Caki2 (cell line): ENCODE measurements around the gene RPP25L. TPM values are rescaled to one million over a fixed set of nuclear protein-coding genes. Genes with fewer than 3 reads are reported as not detected.
A peak's percentile ranks its signal among the peaks of the same experiment; 100 is the strongest.

ENCODE experiments used
- DNase-seq: peaks from one replicate; pipeline ENCODE4 v3.0.0-alpha.2; 2015; ENCODE audit warnings: low read depth
- in situ Hi-C: cut with HindIII; loops from 2 replicates; pipeline ENCODE4 v1.10.0; 2016; ENCODE audit warnings: low sequenced_read_pairs, low pct_unique_long_range_greater_than_20kb, mixed read lengths
- total RNA-seq: library from RNA; depleted of rRNA; stranded (reverse); fragments of >200 nt; shearing (Covaris generic); gene quantifications from 2 replicates; pipeline ENCODE4 v1.2.3, GENCODE V29; 2014; ENCODE audit warnings: low replicate concordance; rRNA removed

Gene RPP25L
- total RNA-seq, result 40.9 and 71.8 TPM in 2 replicates

- DNase-seq, result peak; percentile 69
- in situ Hi-C loops, result no loop called here
These were observed at the start of gene RPP25L for GRCh38 chr9:34611811-34612787. Gene RPP25L, minus strand, starts transcription at chr9:34612097. Its CDS starts 801 bp downstream, at chr9:34611296.

DNA sequence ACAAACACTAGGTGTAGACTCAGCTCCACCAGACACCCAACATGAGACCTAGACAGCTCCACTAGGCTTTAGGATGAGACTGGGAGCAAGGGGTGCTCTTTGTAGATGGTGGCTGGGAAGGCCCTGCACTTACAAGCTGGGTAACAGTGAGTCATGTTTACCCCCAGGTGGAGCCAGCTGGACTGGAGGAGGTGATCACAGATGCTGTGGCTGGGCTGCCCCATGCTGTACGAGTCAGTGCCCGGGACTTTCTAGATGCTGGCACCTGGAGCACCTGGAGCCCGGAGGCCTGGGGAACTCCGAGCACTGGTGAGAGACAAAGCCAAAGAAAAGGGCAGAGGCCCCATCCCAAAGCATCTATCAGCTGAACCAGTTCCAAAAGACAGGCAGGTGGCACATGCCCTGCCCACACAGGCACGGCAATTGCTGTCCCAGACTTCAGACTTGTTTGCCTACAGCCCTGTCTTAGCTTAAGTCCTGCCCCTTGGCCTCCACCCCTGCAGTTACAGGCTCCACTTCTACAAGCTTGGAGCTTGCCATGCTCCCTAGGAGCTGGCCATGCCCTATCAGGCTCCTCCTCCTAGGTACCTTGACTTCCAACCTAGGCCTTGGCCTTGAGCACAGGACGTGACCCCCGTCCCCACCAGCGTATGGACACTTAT lies 47.8 kb upstream of the RPP25L start:
- in situ Hi-C loops, result no loop called here
- no peak for DNase-seq

DNA sequence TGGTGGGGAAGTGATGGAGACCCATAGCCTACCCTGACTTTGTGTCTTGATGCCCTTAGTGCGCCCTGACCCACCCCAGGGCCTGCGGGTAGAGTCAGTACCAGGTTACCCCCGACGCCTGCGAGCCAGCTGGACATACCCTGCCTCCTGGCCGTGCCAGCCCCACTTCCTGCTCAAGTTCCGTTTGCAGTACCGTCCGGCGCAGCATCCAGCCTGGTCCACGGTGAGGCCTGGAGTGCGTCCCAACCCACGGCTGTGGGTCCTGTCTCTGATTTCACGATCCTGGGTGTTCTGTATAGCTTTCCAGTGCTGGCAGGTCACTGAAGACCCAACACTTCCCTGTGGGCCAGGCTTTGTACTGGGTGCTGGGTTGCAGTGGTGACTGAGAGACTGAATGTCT lies 46.6 kb upstream of the RPP25L start:
- in situ Hi-C loops, result no loop called here
- DNase-seq, result no peak

- in situ Hi-C loops, result no loop called here
- DNase-seq, result no peak
These were observed 45.1 kb upstream of the RPP25L start for GRCh38 chr9:34656992-34657391.

- in situ Hi-C loops, result no loop called here
- DNase-seq, result no peak
These were observed 43.5 kb upstream of the RPP25L start for GRCh38 chr9:34655394-34655793.

GRCh38 chr9:34654323-34655051 lies 42.6 kb upstream of the RPP25L start:
- in situ Hi-C loops, result no loop called here
- DNase-seq, result no peak

DNA sequence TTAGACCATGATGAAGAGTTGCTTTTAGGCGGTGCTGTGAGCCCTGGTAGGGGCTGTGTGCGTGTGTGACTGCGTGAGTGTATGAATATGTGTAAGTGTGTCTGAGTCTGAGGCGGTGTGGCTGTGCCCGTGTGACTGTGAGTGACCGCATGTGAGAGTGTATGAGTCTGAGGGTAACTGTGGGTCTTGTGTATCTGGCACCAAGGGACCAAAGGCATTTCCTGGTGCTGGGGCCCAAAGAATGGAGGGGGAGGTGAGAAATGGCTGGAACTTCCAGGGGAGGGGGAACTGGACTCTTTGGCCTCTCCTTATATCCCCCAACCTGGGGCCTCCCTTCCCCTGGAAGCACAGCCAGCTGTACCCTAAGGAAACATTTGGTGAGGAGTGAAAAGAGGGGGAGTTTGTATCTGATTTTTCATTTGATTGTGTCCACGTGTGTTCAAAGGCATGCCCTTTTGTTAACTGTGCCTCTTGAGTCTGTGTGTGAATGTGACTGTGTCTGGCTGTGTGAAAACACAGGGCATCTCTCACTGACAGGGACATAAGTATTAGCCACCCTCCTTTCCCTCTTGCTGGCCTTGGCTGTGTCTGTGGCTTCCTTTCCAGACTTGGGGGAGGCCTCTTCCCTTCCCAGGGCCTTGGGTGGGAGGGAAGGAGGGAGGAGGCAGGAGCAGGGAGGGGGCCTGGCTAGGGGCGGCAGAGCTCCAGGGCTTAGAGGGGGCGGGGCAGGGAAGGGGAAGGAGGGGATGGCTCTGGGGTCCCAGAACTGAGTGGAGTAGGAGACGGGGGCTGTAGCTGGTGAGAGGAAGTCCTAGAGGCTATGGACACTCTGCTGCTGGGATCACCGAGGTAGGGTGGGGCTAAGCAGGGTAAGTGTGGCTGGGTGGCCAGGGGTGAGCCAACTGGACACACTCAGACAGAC lies 41.5 kb upstream of the RPP25L start:
- in situ Hi-C loops, result no loop called here
- DNase-seq, result no peak

- no peak for DNase-seq
- in situ Hi-C loops, result no loop called here
These were observed 40.7 kb upstream of the RPP25L start for GRCh38 chr9:34652602-34653000.

DNA sequence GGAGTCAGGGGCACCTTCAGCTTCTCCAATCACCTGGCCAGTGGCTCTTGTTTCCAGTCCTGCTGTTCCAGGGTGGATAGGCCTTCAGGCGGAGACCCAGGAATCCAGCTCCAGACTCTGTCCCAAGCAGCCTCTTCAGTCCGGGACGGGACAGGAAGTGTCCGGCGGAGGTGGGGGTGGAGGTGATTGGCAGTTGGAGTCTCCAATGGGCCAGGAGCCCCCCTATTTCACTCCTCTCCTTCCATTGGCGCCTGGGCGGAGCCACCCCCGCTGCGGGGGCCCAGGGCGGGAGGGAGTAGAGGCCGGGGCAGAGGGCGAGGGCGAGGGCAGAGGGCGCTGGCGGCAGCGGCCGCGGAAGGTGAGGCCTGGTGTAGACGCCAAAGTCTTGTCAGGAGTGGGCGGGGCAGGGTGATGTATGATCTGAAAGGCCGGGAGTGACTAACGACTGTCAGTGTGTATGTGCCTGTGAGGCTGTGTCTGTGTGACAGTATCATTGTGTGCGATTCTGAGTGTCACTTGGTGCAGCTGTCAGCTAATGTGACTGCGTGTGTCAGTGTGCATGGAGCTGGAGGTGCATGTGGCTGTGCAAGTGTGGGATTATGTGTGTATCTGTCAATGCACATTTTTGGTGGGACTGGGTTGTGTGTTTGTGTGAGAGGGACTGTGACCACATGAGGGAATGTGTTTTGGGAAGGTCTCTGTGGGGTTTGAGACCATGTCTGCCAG lies 40.1 kb upstream of the RPP25L start, which contains the start of gene IL11RA:
IL11RA (plus strand) TSS at position 310 of the 726 bp plus-strand sequence. CDS start 3,033 bp downstream, outside the sequence.
- peak; percentile 90 for DNase-seq
- in situ Hi-C loops, result no loop called here

DNA sequence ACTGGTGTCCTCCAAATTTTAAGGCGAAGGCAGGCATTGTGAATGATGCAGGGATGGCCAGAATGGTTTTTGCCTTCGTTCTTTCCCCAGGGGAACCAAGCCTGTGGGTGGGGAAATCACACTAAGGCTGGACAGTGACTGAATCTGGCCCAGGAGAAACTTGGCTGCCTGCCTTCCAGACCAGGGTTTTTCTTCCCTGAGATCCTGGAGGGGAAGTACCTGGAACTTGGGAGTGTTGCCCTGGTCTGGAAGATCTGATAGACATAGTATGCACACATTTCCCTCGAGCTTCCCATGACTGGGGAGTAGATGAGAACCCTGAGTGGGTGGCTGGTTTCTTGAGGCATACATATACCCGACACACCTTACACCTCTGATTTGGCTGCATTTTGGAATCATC lies 39.4 kb upstream of the RPP25L start:
- no peak for DNase-seq
- in situ Hi-C loops, result no loop called here

DNA sequence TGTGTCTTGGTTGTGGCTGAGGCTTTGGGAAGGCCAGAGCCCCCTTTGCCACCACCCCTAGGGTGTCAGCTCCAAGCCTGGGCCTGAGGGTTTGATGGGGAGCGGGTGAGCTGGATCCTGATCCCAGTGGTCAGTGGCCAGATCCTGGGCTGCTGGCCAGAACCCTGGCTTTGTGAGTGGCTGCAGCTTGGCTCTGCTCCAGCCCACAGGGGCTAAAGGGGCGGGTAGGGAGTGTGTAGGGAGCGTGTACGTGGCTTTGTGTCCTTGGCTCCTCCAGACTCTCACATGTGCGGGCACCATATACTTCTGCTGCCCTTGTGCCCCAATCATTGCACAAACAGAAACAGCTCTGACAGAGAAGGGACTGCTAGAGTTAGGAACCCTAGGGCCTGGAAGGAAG lies 38.9 kb upstream of the RPP25L start:
- in situ Hi-C loops, result no loop called here
- no peak for DNase-seq

DNA sequence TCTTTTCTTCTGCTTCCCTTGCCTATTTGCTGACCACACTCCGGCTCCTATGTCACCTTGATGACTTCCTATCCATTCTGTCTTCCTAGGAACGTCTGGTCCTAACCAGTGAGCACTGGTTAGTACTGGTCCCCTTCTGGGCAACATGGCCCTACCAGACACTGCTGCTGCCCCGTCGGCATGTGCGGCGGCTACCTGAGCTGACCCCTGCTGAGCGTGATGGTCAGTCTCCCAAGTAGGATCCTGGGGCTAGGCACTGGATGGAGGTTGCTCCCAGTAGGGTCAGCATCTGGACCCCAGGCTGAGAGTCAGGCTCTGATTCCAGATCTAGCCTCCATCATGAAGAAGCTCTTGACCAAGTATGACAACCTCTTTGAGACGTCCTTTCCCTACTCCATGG lies 36.8 kb upstream of the RPP25L start:
- in situ Hi-C loops, result no loop called here

DNA sequence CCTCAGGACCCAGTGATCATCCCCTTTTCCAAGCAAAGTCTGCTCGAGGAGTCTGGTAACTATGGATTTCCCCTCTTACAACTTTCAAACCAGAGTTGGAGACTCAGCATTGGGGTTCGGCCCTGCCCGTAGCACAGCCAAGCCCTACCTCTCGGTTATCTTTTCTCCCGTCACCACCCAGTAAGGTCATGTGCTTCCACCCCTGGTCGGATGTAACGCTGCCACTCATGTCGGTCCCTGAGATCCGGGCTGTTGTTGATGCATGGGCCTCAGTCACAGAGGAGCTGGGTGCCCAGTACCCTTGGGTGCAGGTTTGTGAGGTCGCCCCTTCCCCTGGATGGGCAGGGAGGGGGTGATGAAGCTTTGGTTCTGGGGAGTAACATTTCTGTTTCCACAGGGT lies 35.8 kb upstream of the RPP25L start:
- DNase-seq, result no peak
- in situ Hi-C loops, result no loop called here

More for the DNA sequence above, 36.8 kb upstream of the RPP25L start:
- DNase-seq, result no peak

- in situ Hi-C loops, result no loop called here
- no peak for DNase-seq
These were observed 35.1 kb upstream of the RPP25L start for GRCh38 chr9:34647084-34647403.

- in situ Hi-C loops, result no loop called here
- DNase-seq, result peak; percentile 89
These were observed 34.5 kb upstream of the RPP25L start, which contains the start of gene GALT for GRCh38 chr9:34646211-34647083. Gene GALT, plus strand, starts transcription at chr9:34646675. Its CDS starts 30 bp downstream, at chr9:34646705.

DNA sequence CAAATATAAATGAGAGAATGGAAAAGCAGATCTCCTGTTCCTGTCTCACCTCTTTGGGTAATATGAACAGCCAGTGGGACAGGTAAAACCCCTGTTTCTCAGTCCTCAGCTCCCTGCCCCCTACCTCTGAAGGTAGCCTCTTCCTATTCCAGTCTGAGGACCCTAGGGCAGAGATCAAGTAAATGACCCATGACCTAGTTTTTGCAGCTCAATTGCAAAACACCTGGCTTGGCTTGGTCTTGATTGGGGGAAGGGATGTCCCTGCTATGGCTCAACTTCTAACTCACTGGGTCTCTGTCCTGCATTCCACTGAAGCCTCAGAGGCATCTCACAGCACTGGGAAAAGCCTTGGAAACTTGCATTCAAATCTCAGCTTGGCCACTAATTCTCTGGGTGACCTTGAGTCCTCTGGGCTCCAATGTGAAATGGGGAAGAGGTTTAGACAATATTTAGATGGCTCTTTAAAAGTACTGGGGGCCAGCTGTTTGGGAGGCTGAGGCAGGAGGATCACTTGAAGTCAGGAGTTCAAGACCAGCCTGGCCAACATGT lies 32.9 kb upstream of the RPP25L start:
- DNase-seq, result no peak
- in situ Hi-C loops, result no loop called here
